ENCODE measurements around the gene RSAD2. TPM values are rescaled to one million over a fixed set of nuclear protein-coding genes. Genes with fewer than 3 reads are reported as not detected.

RSAD2 gene
- total and polyA plus RNA-seq, 2 experiments from 2014 or later, result 0.10 TPM; not detected in 1

DNA sequence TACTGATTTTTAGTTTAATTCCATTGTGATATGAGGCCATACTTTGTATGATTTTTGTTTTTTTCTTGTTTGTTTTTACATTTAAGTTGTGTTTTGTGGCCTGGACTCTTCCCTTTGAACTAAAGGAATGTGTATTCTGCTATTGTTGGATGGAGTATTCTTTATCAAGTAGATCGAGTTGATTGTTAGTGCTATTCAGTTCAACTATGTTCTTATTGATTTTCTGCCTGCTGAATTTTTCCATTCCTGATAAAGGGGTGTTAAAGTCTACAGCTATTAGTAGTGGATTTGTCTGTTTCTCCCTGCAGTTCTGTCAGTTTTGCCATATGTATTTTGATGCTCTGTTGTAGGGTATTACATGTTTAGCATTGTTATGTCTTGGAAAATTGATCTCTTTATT is 54.2 kb downstream of the RSAD2 start:
- no peaks in the 10 kb centered on the region for H3K36me3 ChIP-seq (ENCODE audit: insufficient read depth)
- no peak overlapping the region for H3K4me3 Mint-ChIP-seq
- no peaks in the 10 kb centered on the region for H4K20me1 ChIP-seq (replicated peaks; ENCODE audit: insufficient read depth)
- H3K27ac ChIP-seq (ENCODE audit: low read depth), result no peak overlapping the region
- no peak overlapping the region for H3K4me3 ChIP-seq
- H3F3A ChIP-seq (replicated peaks; ENCODE audit: low read depth), result no peaks in the 10 kb centered on the region
- H3K9me3 Mint-ChIP-seq, result no peaks in the 10 kb centered on the region
- H3K27me3 Mint-ChIP-seq (ENCODE audit: insufficient read depth, low read depth, poor library complexity), result no peaks in the 10 kb centered on the region
- no peak overlapping the region for H2AFZ ChIP-seq
- peaks cover 4% of the 10 kb centered on the region; the same call in 2 of the 3 replicates for H3K36me3 Mint-ChIP-seq (ENCODE audit: low read depth)
- DNase-seq (ENCODE audit: low spot score), result no peak
- H3K79me2 ChIP-seq (replicated peaks; ENCODE audit: insufficient read depth), result peaks cover 3% of the 10 kb centered on the region; the same call in 1 of the 2 replicates
- no peaks in the 10 kb centered on the region; the same call in 1 of the 2 replicates for H3K9me2 ChIP-seq (ENCODE audit: insufficient read depth)
- TF ChIP-seq JUNB (IDR thresholded peaks at IDR 0.05; ENCODE audit: unreplicated experiment) (no peak), ZNF331 (CRISPR knock-in tag; IDR thresholded peaks at IDR 0.05; ENCODE audit: low read depth) (no peak), EZH2phosphoT487 (IDR thresholded peaks at IDR 0.05; ENCODE audit: unreplicated experiment) (no peak)
- peaks cover 29% of the 10 kb centered on the region for H3K4me1 Mint-ChIP-seq
- H3K4me2 ChIP-seq, result no peak overlapping the region
- H3K27me3 ChIP-seq (ENCODE audit: insufficient read depth), result no peaks in the 10 kb centered on the region
- ATAC-seq, result no peak
- H3K27ac Mint-ChIP-seq, result no peak overlapping the region
- H3K4me1 ChIP-seq (ENCODE audit: insufficient read depth), result peaks cover 12% of the 10 kb centered on the region; the same call in 1 of the 2 replicates

DNA sequence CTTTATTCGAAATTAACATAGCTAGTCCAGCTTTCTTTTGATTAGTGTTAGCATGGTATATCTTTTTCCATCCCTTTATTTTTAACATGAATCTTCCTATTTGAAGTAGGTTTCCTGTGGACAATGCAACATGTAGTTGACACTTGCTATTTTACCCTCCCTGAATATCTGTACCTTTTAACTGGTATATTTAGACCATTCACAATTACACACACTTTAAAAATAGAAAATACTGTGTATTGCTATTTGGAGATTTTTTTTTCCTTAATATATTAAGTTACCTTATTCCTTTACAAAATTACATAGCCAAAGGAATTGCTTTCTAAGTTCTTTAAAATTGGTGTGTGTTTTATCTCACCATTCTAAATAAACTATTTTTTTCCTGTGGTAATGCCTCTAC is 54.6 kb downstream of the RSAD2 start:
- Mint-ChIP-seq H3K27me3 (ENCODE audit: insufficient read depth, low read depth, poor library complexity) (peaks cover 1% of the 10 kb centered on the region), H3K36me3 (ENCODE audit: low read depth) (peaks cover 4% of the 10 kb centered on the region; the same call in 2 of the 3 replicates), H3K4me3 (no peak overlapping the region), H3K27ac (no peak overlapping the region), H3K4me1 (peaks cover 29% of the 10 kb centered on the region), H3K9me3 (no peaks in the 10 kb centered on the region)
- Histone ChIP-seq H3K79me2 (replicated peaks; ENCODE audit: insufficient read depth) (peaks cover 3% of the 10 kb centered on the region; the same call in 1 of the 2 replicates), H3K27me3 (ENCODE audit: insufficient read depth) (no peaks in the 10 kb centered on the region), H3K4me1 (ENCODE audit: insufficient read depth) (peaks cover 13% of the 10 kb centered on the region; the same call in 1 of the 2 replicates), H3K36me3 (ENCODE audit: insufficient read depth) (no peaks in the 10 kb centered on the region), H3K9me2 (ENCODE audit: insufficient read depth) (no peaks in the 10 kb centered on the region; the same call in 1 of the 2 replicates), H3K4me2 (no peak overlapping the region), H3K4me3 (no peak overlapping the region), H3K27ac (ENCODE audit: low read depth) (no peak overlapping the region), H4K20me1 (replicated peaks; ENCODE audit: insufficient read depth) (no peaks in the 10 kb centered on the region), H2AFZ (no peak overlapping the region), H3F3A (replicated peaks; ENCODE audit: low read depth) (no peaks in the 10 kb centered on the region)
- no peak for ATAC-seq
- no peak for DNase-seq (ENCODE audit: low spot score)
- TF ChIP-seq, protein P1, sequence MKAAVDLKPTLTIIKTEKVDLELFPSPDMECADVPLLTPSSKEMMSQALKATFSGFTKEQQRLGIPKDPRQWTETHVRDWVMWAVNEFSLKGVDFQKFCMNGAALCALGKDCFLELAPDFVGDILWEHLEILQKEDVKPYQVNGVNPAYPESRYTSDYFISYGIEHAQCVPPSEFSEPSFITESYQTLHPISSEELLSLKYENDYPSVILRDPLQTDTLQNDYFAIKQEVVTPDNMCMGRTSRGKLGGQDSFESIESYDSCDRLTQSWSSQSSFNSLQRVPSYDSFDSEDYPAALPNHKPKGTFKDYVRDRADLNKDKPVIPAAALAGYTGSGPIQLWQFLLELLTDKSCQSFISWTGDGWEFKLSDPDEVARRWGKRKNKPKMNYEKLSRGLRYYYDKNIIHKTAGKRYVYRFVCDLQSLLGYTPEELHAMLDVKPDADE (IDR thresholded peaks at IDR 0.05), result no peak
- TF ChIP-seq STAT1 (IDR thresholded peaks at IDR 0.05; ENCODE audit: unreplicated experiment) (no peak), EZH2 (IDR thresholded peaks at IDR 0.05; ENCODE audit: low read depth, unreplicated experiment) (no peak), CREB1 (CRISPR knock-in tag; IDR thresholded peaks at IDR 0.05; ENCODE audit: low read depth) (no peak), ZNF331 (CRISPR knock-in tag; IDR thresholded peaks at IDR 0.05; ENCODE audit: low read depth) (no peak), EZH2phosphoT487 (IDR thresholded peaks at IDR 0.05; ENCODE audit: unreplicated experiment) (no peak), JUNB (IDR thresholded peaks at IDR 0.05; ENCODE audit: unreplicated experiment) (no peak)
- TF ChIP-seq, protein P2, sequence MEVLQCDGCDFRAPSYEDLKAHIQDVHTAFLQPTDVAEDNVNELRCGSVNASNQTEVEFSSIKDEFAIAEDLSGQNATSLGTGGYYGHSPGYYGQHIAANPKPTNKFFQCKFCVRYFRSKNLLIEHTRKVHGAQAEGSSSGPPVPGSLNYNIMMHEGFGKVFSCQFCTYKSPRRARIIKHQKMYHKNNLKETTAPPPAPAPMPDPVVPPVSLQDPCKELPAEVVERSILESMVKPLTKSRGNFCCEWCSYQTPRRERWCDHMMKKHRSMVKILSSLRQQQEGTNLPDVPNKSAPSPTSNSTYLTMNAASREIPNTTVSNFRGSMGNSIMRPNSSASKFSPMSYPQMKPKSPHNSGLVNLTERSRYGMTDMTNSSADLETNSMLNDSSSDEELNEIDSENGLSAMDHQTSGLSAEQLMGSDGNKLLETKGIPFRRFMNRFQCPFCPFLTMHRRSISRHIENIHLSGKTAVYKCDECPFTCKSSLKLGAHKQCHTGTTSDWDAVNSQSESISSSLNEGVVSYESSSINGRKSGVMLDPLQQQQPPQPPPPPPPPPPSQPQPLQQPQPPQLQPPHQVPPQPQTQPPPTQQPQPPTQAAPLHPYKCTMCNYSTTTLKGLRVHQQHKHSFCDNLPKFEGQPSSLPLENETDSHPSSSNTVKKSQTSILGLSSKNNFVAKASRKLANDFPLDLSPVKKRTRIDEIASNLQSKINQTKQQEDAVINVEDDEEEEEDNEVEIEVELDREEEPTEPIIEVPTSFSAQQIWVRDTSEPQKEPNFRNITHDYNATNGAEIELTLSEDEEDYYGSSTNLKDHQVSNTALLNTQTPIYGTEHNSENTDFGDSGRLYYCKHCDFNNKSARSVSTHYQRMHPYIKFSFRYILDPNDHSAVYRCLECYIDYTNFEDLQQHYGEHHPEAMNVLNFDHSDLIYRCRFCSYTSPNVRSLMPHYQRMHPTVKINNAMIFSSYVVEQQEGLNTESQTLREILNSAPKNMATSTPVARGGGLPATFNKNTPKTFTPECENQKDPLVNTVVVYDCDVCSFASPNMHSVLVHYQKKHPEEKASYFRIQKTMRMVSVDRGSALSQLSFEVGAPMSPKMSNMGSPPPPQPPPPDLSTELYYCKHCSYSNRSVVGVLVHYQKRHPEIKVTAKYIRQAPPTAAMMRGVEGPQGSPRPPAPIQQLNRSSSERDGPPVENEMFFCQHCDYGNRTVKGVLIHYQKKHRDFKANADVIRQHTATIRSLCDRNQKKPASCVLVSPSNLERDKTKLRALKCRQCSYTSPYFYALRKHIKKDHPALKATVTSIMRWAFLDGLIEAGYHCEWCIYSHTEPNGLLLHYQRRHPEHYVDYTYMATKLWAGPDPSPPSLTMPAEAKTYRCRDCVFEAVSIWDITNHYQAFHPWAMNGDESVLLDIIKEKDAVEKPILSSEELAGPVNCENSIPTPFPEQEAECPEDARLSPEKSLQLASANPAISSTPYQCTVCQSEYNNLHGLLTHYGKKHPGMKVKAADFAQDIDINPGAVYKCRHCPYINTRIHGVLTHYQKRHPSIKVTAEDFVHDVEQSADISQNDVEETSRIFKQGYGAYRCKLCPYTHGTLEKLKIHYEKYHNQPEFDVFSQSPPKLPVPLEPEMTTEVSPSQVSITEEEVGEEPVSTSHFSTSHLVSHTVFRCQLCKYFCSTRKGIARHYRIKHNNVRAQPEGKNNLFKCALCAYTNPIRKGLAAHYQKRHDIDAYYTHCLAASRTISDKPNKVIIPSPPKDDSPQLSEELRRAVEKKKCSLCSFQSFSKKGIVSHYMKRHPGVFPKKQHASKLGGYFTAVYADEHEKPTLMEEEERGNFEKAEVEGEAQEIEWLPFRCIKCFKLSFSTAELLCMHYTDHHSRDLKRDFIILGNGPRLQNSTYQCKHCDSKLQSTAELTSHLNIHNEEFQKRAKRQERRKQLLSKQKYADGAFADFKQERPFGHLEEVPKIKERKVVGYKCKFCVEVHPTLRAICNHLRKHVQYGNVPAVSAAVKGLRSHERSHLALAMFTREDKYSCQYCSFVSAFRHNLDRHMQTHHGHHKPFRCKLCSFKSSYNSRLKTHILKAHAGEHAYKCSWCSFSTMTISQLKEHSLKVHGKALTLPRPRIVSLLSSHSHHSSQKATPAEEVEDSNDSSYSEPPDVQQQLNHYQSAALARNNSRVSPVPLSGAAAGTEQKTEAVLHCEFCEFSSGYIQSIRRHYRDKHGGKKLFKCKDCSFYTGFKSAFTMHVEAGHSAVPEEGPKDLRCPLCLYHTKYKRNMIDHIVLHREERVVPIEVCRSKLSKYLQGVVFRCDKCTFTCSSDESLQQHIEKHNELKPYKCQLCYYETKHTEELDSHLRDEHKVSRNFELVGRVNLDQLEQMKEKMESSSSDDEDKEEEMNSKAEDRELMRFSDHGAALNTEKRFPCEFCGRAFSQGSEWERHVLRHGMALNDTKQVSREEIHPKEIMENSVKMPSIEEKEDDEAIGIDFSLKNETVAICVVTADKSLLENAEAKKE (CRISPR knock-in tag; IDR thresholded peaks at IDR 0.05), result no peak
